IPS-18a (cell line): ENCODE data around the gene PRRG2.

Experiments used
- H3K27ac ChIP-seq: one replicate; pipeline ENCODE4 v1.5.1; 2013; ENCODE audit warnings: low read length
- H3K27me3 ChIP-seq: one replicate; pipeline ENCODE4 v1.6.1; 2013; ENCODE audit warnings: mild to moderate bottlenecking, low read length; ENCODE audit not compliant: control insufficient read depth, insufficient read depth
- H3K36me3 ChIP-seq: one replicate; pipeline ENCODE4 v1.6.1; 2013; ENCODE audit warnings: low read depth, low read length; ENCODE audit not compliant: control insufficient read depth
- H3K4me1 ChIP-seq: one replicate; pipeline ENCODE4 v1.6.1; 2013; ENCODE audit warnings: low read depth, low read length; ENCODE audit not compliant: control insufficient read depth
- H3K4me3 ChIP-seq: one replicate; pipeline ENCODE4 v1.5.1; 2013; ENCODE audit warnings: low read length
- H3K9ac ChIP-seq: one replicate; pipeline ENCODE4 v1.6.1; 2013; ENCODE audit warnings: mild to moderate bottlenecking, low read length, moderate library complexity
- H3K9me3 ChIP-seq: one replicate; pipeline ENCODE4 v1.6.1; 2013; ENCODE audit warnings: low read depth, low read length; ENCODE audit not compliant: control insufficient read depth

Gene PRRG2

GRCh38 chr19:49581007-49581508 lies at the start of gene PRRG2:
Gene PRRG2 (plus strand): TSS chr19:49581316. CDS start chr19:49583220, 1,904 bp downstream.
- Histone ChIP-seq H3K9me3 (no peaks in the 10 kb centered on the region), H3K27me3 (no peaks in the 10 kb centered on the region), H3K36me3 (peaks cover 3% of the 10 kb centered on the region), H3K4me3 (peak within 1 kb of the TSS; percentile 76), H3K4me1 (peaks cover 8% of the 10 kb centered on the region), H3K27ac (no peak within 1 kb of the TSS), H3K9ac (peak within 1 kb of the TSS; percentile 77)

GRCh38 chr19:49533551-49534488 lies 47.3 kb upstream of the PRRG2 start:
- H3K9me3 ChIP-seq = no peaks in the 10 kb centered on the region

DNA sequence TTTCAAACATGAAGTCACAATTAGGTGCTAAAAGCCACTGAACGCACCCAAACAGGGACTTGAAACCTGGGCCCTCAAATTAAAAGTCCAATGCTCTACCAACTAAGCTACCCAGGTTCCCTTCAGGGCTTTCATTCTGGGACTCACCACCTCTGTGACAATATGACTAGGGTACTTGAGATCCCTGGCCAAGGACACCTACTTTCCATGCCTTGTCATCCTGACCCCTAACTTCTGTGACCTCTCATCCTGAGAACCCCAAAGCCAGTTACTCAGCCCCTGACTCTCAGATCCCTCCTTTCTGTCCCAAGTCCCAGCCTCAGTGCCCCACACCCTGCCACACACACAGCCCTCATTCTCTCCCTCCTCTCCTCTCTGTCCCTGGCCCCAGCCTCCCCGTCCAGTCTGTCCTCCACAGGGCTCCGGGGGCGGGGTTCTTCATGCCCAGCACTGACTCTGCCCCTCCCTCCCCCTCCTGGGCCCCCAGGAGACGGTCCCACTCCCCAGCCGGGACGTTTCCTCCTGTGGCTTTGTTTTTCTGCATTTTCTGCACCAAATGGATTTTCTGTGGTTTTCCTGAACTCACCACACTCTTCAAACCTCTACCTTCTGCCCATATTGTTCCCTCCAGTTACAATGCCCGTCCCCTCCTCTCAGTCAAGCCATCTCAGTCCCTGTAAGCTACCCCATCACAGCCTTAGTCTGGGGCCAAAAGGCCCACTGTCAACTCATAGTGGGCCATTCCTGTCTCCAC lies 46.3 kb upstream of the PRRG2 start:
- peaks cover 5% of the 10 kb centered on the region for H3K4me1 ChIP-seq
- H3K4me3 ChIP-seq = peak overlapping the region; percentile 73
- H3K36me3 ChIP-seq = no peaks in the 10 kb centered on the region
- no peaks in the 10 kb centered on the region for H3K9me3 ChIP-seq
- H3K9ac ChIP-seq = no peak overlapping the region
- no peak overlapping the region for H3K27ac ChIP-seq
- peaks cover 10% of the 10 kb centered on the region for H3K27me3 ChIP-seq

More at GRCh38 chr19:49533551-49534488, 47.3 kb upstream of the PRRG2 start:
- H3K27me3 ChIP-seq = peaks cover 10% of the 10 kb centered on the region
- H3K27ac ChIP-seq = no peak overlapping the region
- peaks cover 5% of the 10 kb centered on the region for H3K4me1 ChIP-seq
- H3K4me3 ChIP-seq = peak overlapping the region; percentile 73
- H3K36me3 ChIP-seq = no peaks in the 10 kb centered on the region
- H3K9ac ChIP-seq = no peak overlapping the region

GRCh38 chr19:49536921-49537462 lies 44.1 kb upstream of the PRRG2 start:
- Histone ChIP-seq H3K9ac (no peak overlapping the region), H3K4me1 (peaks cover 5% of the 10 kb centered on the region), H3K27ac (no peak overlapping the region), H3K36me3 (no peaks in the 10 kb centered on the region), H3K27me3 (peaks cover 10% of the 10 kb centered on the region), H3K9me3 (no peaks in the 10 kb centered on the region), H3K4me3 (no peak overlapping the region)

GRCh38 chr19:49538643-49539042 lies 42.5 kb upstream of the PRRG2 start:
- Histone ChIP-seq H3K4me1 (peaks cover 5% of the 10 kb centered on the region), H3K27ac (no peak overlapping the region), H3K4me3 (no peak overlapping the region), H3K9me3 (no peaks in the 10 kb centered on the region), H3K9ac (no peak overlapping the region), H3K27me3 (peaks cover 10% of the 10 kb centered on the region), H3K36me3 (no peaks in the 10 kb centered on the region)

DNA sequence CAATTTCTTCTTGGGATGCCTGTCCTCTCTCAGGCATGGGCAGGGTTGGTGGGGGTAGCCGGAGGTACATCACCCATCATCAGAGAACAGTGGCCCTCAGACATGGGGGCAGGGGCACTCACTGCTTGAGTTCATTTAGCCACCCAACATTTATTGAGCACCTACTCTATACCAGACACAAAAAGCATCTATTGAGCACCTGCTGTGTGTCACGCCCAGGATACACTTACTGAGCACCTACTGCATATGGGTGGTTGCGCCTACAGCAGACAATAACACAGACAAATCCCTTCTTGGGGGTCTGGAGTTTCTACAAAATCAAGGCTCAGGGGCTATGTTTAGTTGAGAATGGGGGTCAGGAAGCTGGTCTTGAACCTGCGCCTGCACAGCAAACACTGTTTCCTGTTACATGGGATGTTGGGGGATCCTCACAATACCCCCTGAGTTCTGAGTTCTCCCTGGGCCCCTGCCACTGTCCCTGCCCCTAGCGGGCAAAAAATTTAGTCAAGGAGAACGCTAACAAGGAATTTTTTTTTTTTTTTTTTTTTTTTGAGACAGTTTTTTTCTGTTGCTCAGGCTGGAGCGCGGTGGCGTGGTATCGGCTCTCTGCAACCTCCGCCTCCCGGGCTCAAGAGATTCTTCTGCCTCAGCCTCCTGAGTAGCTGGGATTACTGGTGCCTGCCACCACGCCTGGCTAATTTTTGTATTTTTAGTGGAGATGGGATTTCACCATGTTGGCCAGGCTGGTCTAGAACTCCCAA lies 41.7 kb upstream of the PRRG2 start:
- Histone ChIP-seq H3K9me3 (no peaks in the 10 kb centered on the region), H3K9ac (no peak overlapping the region), H3K4me1 (peaks cover 3% of the 10 kb centered on the region), H3K4me3 (no peak overlapping the region), H3K27ac (no peak overlapping the region), H3K27me3 (peaks cover 8% of the 10 kb centered on the region), H3K36me3 (no peaks in the 10 kb centered on the region)

- Histone ChIP-seq H3K27ac (no peak overlapping the region), H3K36me3 (no peaks in the 10 kb centered on the region), H3K4me1 (peaks cover 3% of the 10 kb centered on the region), H3K9ac (no peak overlapping the region), H3K4me3 (no peak overlapping the region), H3K9me3 (no peaks in the 10 kb centered on the region), H3K27me3 (no peaks in the 10 kb centered on the region)
Observed at GRCh38 chr19:49541914-49542313, 39.2 kb upstream of the PRRG2 start.

DNA sequence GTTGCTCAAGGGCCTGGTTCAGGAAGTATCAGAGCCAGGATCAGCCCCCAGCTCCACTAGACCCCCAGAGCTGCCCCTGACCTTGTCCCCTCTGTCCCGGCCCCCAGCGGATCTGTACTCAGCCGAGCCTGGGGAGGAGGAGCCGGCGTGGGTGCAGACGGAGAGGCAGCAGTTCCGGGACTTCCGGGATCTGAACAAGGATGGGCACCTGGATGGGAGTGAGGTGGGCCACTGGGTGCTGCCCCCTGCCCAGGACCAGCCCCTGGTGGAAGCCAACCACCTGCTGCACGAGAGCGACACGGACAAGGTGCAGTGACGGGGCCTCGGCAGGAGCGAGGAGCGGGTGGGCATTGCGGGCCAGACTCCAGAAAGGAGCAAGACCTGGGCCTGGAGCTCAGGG lies 38.7 kb upstream of the PRRG2 start:
- Histone ChIP-seq H3K9me3 (no peaks in the 10 kb centered on the region), H3K27me3 (no peaks in the 10 kb centered on the region), H3K27ac (no peak overlapping the region), H3K36me3 (no peaks in the 10 kb centered on the region), H3K4me3 (no peak overlapping the region), H3K4me1 (peaks cover 3% of the 10 kb centered on the region), H3K9ac (no peak overlapping the region)

- no peaks in the 10 kb centered on the region for H3K36me3 ChIP-seq
- H3K27ac ChIP-seq = no peak overlapping the region
- peaks cover 3% of the 10 kb centered on the region for H3K4me1 ChIP-seq
- no peaks in the 10 kb centered on the region for H3K9me3 ChIP-seq
- no peak overlapping the region for H3K4me3 ChIP-seq
- H3K9ac ChIP-seq = no peak overlapping the region
- no peaks in the 10 kb centered on the region for H3K27me3 ChIP-seq
Observed at GRCh38 chr19:49543032-49543431, 38.1 kb upstream of the PRRG2 start.

DNA sequence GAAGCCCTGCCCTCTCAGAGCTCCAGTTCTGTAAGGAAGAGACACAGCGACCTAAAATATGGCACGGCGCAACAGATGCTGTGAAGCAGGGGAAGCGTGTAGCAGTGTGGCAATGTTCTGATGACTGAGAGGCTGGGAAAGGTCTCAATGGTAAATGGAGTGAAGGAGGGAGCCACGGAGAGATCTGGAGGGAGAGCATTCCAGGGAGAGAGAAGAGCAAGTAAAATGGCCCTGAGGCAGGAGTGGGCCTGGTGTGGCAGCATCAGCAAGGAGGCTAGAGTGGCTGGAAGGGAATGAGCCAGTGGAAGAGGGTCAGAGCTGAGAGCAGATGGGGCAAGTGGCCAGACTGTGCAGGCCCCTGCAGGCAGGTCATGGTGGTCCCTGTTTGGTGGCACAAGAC lies 37.0 kb upstream of the PRRG2 start:
- Histone ChIP-seq H3K36me3 (no peaks in the 10 kb centered on the region), H3K9ac (no peak overlapping the region), H3K27me3 (no peaks in the 10 kb centered on the region), H3K4me3 (no peak overlapping the region), H3K4me1 (peaks cover 3% of the 10 kb centered on the region), H3K27ac (no peak overlapping the region), H3K9me3 (no peaks in the 10 kb centered on the region)
